GM20000 (cell line): ENCODE measurements around the gene CFAP46.
"Not testable (repeated sequence)": the region's sequence is repeated elsewhere in the genome, so short reads cannot be mapped to it uniquely, and the experiment has no call there.

Experiments used
- DNase-seq: peaks from one replicate; pipeline ENCODE4 v3.0.0; 2012; ENCODE audit warnings: low spot score
- CTCF ChIP-seq: IDR thresholded peaks from 2 replicates; pipeline ENCODE4 v1.5.1; 2012; ENCODE audit warnings: mild to moderate bottlenecking, control low read depth; ENCODE audit errors: extremely low read depth, missing control alignments

Gene CFAP46

GRCh38 chr10:132829403-132829802 lies 113.0 kb downstream of the CFAP46 start:
- no peak for DNase-seq
- no peak for TF ChIP-seq CTCF

DNA sequence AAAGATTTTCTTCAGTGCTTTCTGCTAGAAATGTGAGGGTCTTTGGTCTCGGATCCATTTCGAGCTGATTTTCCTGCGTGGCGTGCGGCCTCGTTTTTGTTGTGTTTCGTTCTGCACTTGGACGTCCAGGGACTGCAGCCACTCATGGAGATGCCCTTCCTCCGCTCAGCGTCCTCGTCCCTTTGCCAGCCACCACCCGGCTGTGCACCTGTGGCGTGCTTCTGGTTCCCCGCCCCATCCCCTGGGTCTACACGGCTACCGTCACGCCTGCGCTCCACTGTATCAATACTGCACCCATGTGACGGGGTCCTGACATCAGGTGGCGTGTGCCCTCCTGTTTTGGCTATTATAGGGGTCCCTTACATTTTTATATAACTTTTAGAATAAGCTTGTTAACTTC lies 113.7 kb downstream of the CFAP46 start:
- TF ChIP-seq CTCF, result no peak
- no peak for DNase-seq

GRCh38 chr10:132827861-132828539 lies 114.4 kb downstream of the CFAP46 start:
- DNase-seq, result no peak
- TF ChIP-seq CTCF, result no peak

DNA sequence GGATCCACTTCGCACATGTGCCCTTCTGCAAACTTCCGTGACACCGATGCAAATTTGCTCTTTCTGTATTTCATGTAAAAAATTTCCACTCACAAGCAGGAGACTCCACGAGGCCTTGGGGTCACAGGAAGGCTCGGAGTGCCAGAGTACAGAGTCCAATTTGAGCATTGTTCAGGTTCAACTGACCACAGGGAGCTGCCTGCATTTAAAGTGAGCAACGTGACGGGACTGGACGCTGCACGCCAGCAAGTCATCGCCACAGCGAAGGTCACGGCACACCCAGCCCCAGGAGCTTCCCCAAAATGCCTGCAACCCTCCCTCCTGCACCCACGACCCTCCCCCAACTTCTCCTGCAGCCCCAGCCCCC lies 115.0 kb downstream of the CFAP46 start:
- DNase-seq, result no peak
- no peak for TF ChIP-seq CTCF

- TF ChIP-seq CTCF, result no peak
- DNase-seq, result no peak
Measured at GRCh38 chr10:132826524-132827422, 115.6 kb downstream of the CFAP46 start.

GRCh38 chr10:132825783-132826523 lies 116.4 kb downstream of the CFAP46 start:
- not testable (repeated sequence) for DNase-seq

DNA sequence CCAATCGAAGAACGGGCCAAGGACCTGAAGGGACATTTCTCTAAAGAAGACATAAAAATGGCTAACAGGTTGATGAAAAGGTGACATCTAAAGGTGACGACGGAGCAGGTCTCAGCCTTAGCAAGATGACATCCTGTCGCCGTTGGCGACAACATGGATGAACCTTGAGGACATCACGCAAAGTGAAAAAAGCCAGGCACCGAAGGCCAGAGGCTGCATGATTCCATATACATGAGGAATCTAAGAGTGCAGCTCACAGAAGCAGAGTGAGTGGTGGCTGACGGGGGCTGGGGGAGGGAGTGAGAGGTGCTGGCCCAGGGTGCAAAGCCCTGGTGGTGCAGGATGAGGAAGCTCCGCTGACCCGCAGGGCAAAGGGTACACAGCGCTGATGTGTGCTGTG lies 122.3 kb downstream of the CFAP46 start:
- no peak for TF ChIP-seq CTCF
- no peak for DNase-seq
